Measurements from ENCODE around the gene MLF2. TPM values are rescaled to one million over a fixed set of nuclear protein-coding genes. Genes with fewer than 3 reads are reported as not detected.

The MLF2 gene
- polyA plus RNA-seq, 3 donors = 78.2 to 196 (median 188) TPM

GRCh38 chr12:6768437-6768914 is 15.5 kb upstream of the MLF2 start:
- WGBS, 3 donors = 42 to 51% (median 48%) methylated on average over 6 of the region's 6 CpGs
- H3K27ac ChIP-seq (ENCODE audit: low read depth, low read length) = no peak overlapping the region

GRCh38 chr12:6767353-6768319 is 14.7 kb upstream of the MLF2 start:
- WGBS, 3 donors = 19 to 21% (median 20%) methylated on average over 36 to 44 of the region's 44 CpGs
- H3K27ac ChIP-seq (ENCODE audit: low read depth, low read length) = no peak overlapping the region

GRCh38 chr12:6766651-6767349 is 13.9 kb upstream of the MLF2 start:
- WGBS, 3 donors = 1% methylated on average over 56 to 86 of the region's 88 CpGs
- H3K27ac ChIP-seq (ENCODE audit: low read depth, low read length) = peak overlapping the region; percentile 56

- WGBS, 3 donors = 3 to 4% (median 4%) methylated on average over 38 to 63 of the region's 63 CpGs
- peak within 1 kb of the TSS; percentile 65 for H3K27ac ChIP-seq (ENCODE audit: low read depth, low read length)
These were observed 13.0 kb upstream of the MLF2 start, which contains the start of gene PTMS for GRCh38 chr12:6765634-6766581. Gene PTMS, plus strand, starts transcription at chr12:6766363. Its CDS starts 343 bp downstream, at chr12:6766706.

- H3K27ac ChIP-seq (ENCODE audit: low read depth, low read length) = peak overlapping the region; percentile 65
- WGBS, 3 donors = 34 to 36% (median 34%) methylated on average over 7 of the region's 7 CpGs
These were observed 12.2 kb upstream of the MLF2 start for GRCh38 chr12:6765048-6765633.

- 2 to 6% (median 2%) methylated on average over 15 to 16 of the region's 16 CpGs for WGBS, 3 donors
These were observed 11.3 kb upstream of the MLF2 start for GRCh38 chr12:6764011-6764828.

GRCh38 chr12:6763380-6763779 is 10.4 kb upstream of the MLF2 start:
- no peak overlapping the region for H3K27ac ChIP-seq (ENCODE audit: low read depth, low read length)
- 61 to 74% (median 66%) methylated on average over 4 of the region's 4 CpGs for WGBS, 3 donors

More at GRCh38 chr12:6764011-6764828, 11.3 kb upstream of the MLF2 start:
- H3K27ac ChIP-seq (ENCODE audit: low read depth, low read length) = peak overlapping the region; percentile 13

GRCh38 chr12:6759741-6760140 is 6.8 kb upstream of the MLF2 start:
- H3K27ac ChIP-seq (ENCODE audit: low read depth, low read length) = no peak overlapping the region
- WGBS, 3 donors = 89 to 98% (median 89%) methylated on average over 5 of the region's 5 CpGs

GRCh38 chr12:6758506-6759095 is 5.7 kb upstream of the MLF2 start:
- no peak overlapping the region for H3K27ac ChIP-seq (ENCODE audit: low read depth, low read length)
- 84 to 86% (median 85%) methylated on average over 9 of the region's 9 CpGs for WGBS, 3 donors

GRCh38 chr12:6757028-6757690 is 4.2 kb upstream of the MLF2 start:
- H3K27ac ChIP-seq (ENCODE audit: low read depth, low read length) = no peak overlapping the region
- 72 to 75% (median 72%) methylated on average over 8 of the region's 8 CpGs for whole genome bisulfite sequencing, 3 donors

- H3K27ac ChIP-seq (ENCODE audit: low read depth, low read length) = no peak overlapping the region
- WGBS, 3 donors = 87 to 98% (median 91%) methylated on average over 2 of the region's 2 CpGs
These were observed 1.5 kb upstream of the MLF2 start for GRCh38 chr12:6754411-6754810.

- 0 to 1% (median 1%) methylated on average over 5 to 7 of the region's 7 CpGs for WGBS, 3 donors
- H3K27ac ChIP-seq (ENCODE audit: low read depth, low read length) = no peak overlapping the region
These were observed 923 bp upstream of the MLF2 start for GRCh38 chr12:6753772-6754356.

GRCh38 chr12:6752167-6752920 is 597 bp downstream of the MLF2 start:
- H3K27ac ChIP-seq (ENCODE audit: low read depth, low read length) = peak overlapping the region; percentile 4
- WGBS, 3 donors = 5 to 6% (median 6%) methylated on average over 23 to 24 of the region's 24 CpGs

- H3K27ac ChIP-seq (ENCODE audit: low read depth, low read length) = no peak overlapping the region
- 79 to 84% (median 81%) methylated on average over 7 of the region's 7 CpGs for WGBS, 3 donors
These were observed 1.2 kb downstream of the MLF2 start for GRCh38 chr12:6751767-6752166.

GRCh38 chr12:6750506-6750905 is 2.4 kb downstream of the MLF2 start:
- 81 to 88% (median 84%) methylated on average over 4 of the region's 4 CpGs for WGBS, 3 donors
- no peak overlapping the region for H3K27ac ChIP-seq (ENCODE audit: low read depth, low read length)
